GM10248 (cell line): Measurements from ENCODE around the gene FAM3A.
"Not testable (repeated sequence)": the region's sequence is repeated elsewhere in the genome, so short reads cannot be mapped to it uniquely, and the experiment has no call there.

Experiments used
- CTCF ChIA-PET: fragments of 300-600 bp; sonication (Branson Sonifier 250); formaldehyde crosslinking; extraction: SDS; loops from one replicate; lab custom pipeline; 2021; ENCODE audit warnings: antibody characterized with exemption; lab: Yijun Ruan, JAX
- POLR2A ChIA-PET: fragments of 350-650 bp; sonication (Branson Sonifier 250); formaldehyde crosslinking; extraction: SDS; loops from one replicate; lab custom pipeline; 2020; ENCODE audit warnings: antibody characterized with exemption; lab: Yijun Ruan, JAX
- DNase-seq: peaks from one replicate; pipeline ENCODE4 v3.0.0; 2012; ENCODE audit errors: extremely low spot score
- CTCF ChIP-seq: IDR thresholded peaks from 2 replicates; pipeline ENCODE4 v1.5.1; 2012; ENCODE audit warnings: mild to moderate bottlenecking, low read depth; ENCODE audit errors: extremely low read depth, missing control alignments, control extremely low read depth

FAM3A gene

GRCh38 chrX:154515966-154516655, at the start of gene FAM3A:
TSS of gene FAM3A (minus strand) at chrX:154516232. CDS start at chrX:154515772, 460 bp downstream.
- TF ChIP-seq CTCF, result no peak
- peak; percentile 91 for DNase-seq
- CTCF ChIA-PET, result interaction anchor here (0.8 to 1.4 kb wide), 3 partner anchors 9 to 26 kb away, joined by 3 to 4 read pairs (median 3); partner anchors contain the start of gene SLC10A3
- POLR2A ChIA-PET, result interaction anchor here (0.7 kb wide), 2 partner anchors 101 to 205 kb away, joined by 3 to 4 read pairs; no protein-coding TSS in a partner anchor

- POLR2A ChIA-PET, DNase-seq, CTCF ChIA-PET: not testable (repeated sequence)
Observed at GRCh38 chrX:154562295-154562694, 46.3 kb upstream of the FAM3A start.

GRCh38 chrX:154560326-154560725, 44.3 kb upstream of the FAM3A start:
- POLR2A ChIA-PET, CTCF ChIA-PET, DNase-seq: not testable (repeated sequence)

GRCh38 chrX:154558896-154559295, 42.9 kb upstream of the FAM3A start:
- CTCF ChIA-PET, DNase-seq, POLR2A ChIA-PET: not testable (repeated sequence)

GRCh38 chrX:154558060-154558690, 42.1 kb upstream of the FAM3A start:
- POLR2A ChIA-PET, CTCF ChIA-PET, DNase-seq: not testable (repeated sequence)

- DNase-seq, POLR2A ChIA-PET, CTCF ChIA-PET: not testable (repeated sequence)
Observed at GRCh38 chrX:154552112-154552806, 36.2 kb upstream of the FAM3A start.

- ChIA-PET POLR2A (no interaction called here), CTCF (no interaction called here)
- TF ChIP-seq CTCF, result no peak
- no peak for DNase-seq
Observed at GRCh38 chrX:154549766-154550165, 33.7 kb upstream of the FAM3A start.

GRCh38 chrX:154548028-154548316, 31.9 kb upstream of the FAM3A start:
- ChIA-PET CTCF (interaction anchor here (1.2 kb wide), 1 partner anchor 201 kb away, joined by 4 read pairs; no protein-coding TSS in a partner anchor), POLR2A (no interaction called here)
- no peak for DNase-seq
- no peak for TF ChIP-seq CTCF

GRCh38 chrX:154547245-154548027, 31.4 kb upstream of the FAM3A start, which contains the start of gene IKBKG:
TSS of gene IKBKG (plus strand) at chrX:154547620. CDS start at chrX:154552003, 4,383 bp downstream.
- CTCF ChIA-PET, result interaction anchor here (1.2 kb wide), 1 partner anchor 202 kb away, joined by 4 read pairs; no protein-coding TSS in a partner anchor

More at GRCh38 chrX:154547245-154548027, 31.4 kb upstream of the FAM3A start, which contains the start of gene IKBKG:
- POLR2A ChIA-PET, result no interaction called here
- peak; percentile 91 for DNase-seq
- no peak for TF ChIP-seq CTCF
